Measurements from ENCODE around the gene CLDN14.
"Not testable (repeated sequence)": the region's sequence is repeated elsewhere in the genome, so short reads cannot be mapped to it uniquely, and the experiment has no call there.

- TF ChIP-seq CTCF, POLR2A, EP300 (IDR thresholded peaks at IDR 0.05): not testable (repeated sequence)
These were observed 3.4 kb downstream of the CLDN14 start for GRCh38 chr21:36476541-36476940.
